WTC11 (cell line): ENCODE results near the gene UBXN2A. TPM values are rescaled to one million over a fixed set of nuclear protein-coding genes. Genes with fewer than 3 reads are reported as not detected.
A peak's percentile ranks its signal among the peaks of the same experiment; 100 is the strongest.

ENCODE experiments used
- ATAC-seq: fragments of 200-7000 bp; cut with Tn5 transposase; 2 replicates; pipeline ENCODE4 v1.10.0; 2021; ENCODE audit warnings: mild to moderate bottlenecking, moderate library complexity
- CTCF ChIA-PET: fragments of 300-600 bp; sonication (Branson Sonifier 250); formaldehyde crosslinking; loops from one replicate; lab custom pipeline; 2021; ENCODE audit warnings: antibody characterized with exemption; lab: Charles Lee
- POLR2A ChIA-PET: fragments of 350-600 bp; sonication (Branson Sonifier 250); formaldehyde crosslinking; loops from one replicate; lab custom pipeline; 2021; ENCODE audit warnings: antibody characterized with exemption; lab: Charles Lee
- DNase-seq: peaks from one replicate; pipeline ENCODE4 v3.0.0; 2021; ENCODE audit warnings: low spot score
- H3K27ac Mint-ChIP-seq: 2 replicates; pipeline ENCODE4 v1.8.0; 2021; ENCODE audit warnings: mixed read lengths
- H3K27me3 Mint-ChIP-seq: 2 replicates; pipeline ENCODE4 v1.8.0; 2021; ENCODE audit warnings: low read depth, mild to moderate bottlenecking, moderate library complexity, mixed read lengths
- H3K36me3 Mint-ChIP-seq: 2 replicates; pipeline ENCODE4 v1.8.0; 2021; ENCODE audit warnings: mixed read lengths
- H3K4me1 Mint-ChIP-seq: 2 replicates; pipeline ENCODE4 v1.8.0; 2022; ENCODE audit warnings: mixed read lengths
- H3K4me3 Mint-ChIP-seq: 2 replicates; pipeline ENCODE4 v1.8.0; 2021; ENCODE audit warnings: mild to moderate bottlenecking, moderate library complexity, mixed read lengths
- H3K9me3 Mint-ChIP-seq: 2 replicates; pipeline ENCODE4 v1.8.0; 2021; ENCODE audit warnings: mixed read lengths
- AFF4 ChIP-seq: sonication (generic); formaldehyde crosslinking; IDR thresholded peaks from 2 replicates; pipeline ENCODE4 v1.8.1; 2023; ENCODE audit warnings: mild to moderate bottlenecking, missing genetic modification reagents, borderline replicate concordance
- GABPB1 ChIP-seq: sonication (generic); formaldehyde crosslinking; IDR thresholded peaks from 2 replicates; pipeline ENCODE4 v1.8.1; 2023; ENCODE audit warnings: mild to moderate bottlenecking, missing genetic modification reagents
- KAT7 ChIP-seq: sonication (generic); formaldehyde crosslinking; IDR thresholded peaks from 2 replicates; pipeline ENCODE4 v1.8.1; 2023; ENCODE audit warnings: missing genetic modification reagents, mild to moderate bottlenecking, borderline replicate concordance
- NFE2L1 ChIP-seq: sonication (generic); formaldehyde crosslinking; IDR thresholded peaks from 2 replicates; pipeline ENCODE4 v1.8.1; 2023; ENCODE audit warnings: missing genetic modification reagents
- NFYB ChIP-seq: sonication (generic); formaldehyde crosslinking; conservative IDR thresholded peaks from 2 replicates; pipeline ENCODE4 v1.8.0; 2022; ENCODE audit warnings: low read depth, missing genetic modification reagents
- SP1 ChIP-seq: sonication (generic); formaldehyde crosslinking; conservative IDR thresholded peaks from 2 replicates; pipeline ENCODE4 v1.8.1; 2022; ENCODE audit warnings: missing genetic modification reagents
- TEAD1 ChIP-seq: sonication (generic); formaldehyde crosslinking; IDR thresholded peaks from 2 replicates; pipeline ENCODE4 v1.8.0; 2022; ENCODE audit warnings: mild to moderate bottlenecking, missing genetic modification reagents
- USF2 ChIP-seq: sonication (generic); formaldehyde crosslinking; IDR thresholded peaks from 2 replicates; pipeline ENCODE4 v1.8.1; 2023; ENCODE audit warnings: mild to moderate bottlenecking, missing genetic modification reagents, moderate library complexity
- ZNF138 ChIP-seq: sonication (generic); formaldehyde crosslinking; conservative IDR thresholded peaks from 2 replicates; pipeline ENCODE4 v1.8.1; 2022; ENCODE audit warnings: mild to moderate bottlenecking, moderate library complexity, missing genetic modification reagents
- ZNF219 ChIP-seq: sonication (generic); formaldehyde crosslinking; IDR thresholded peaks from 2 replicates; pipeline ENCODE4 v1.8.0; 2023; ENCODE audit warnings: missing genetic modification reagents, mild to moderate bottlenecking, borderline replicate concordance
- ZNF232 ChIP-seq: sonication (generic); formaldehyde crosslinking; IDR thresholded peaks from 2 replicates; pipeline ENCODE4 v1.8.0; 2022; ENCODE audit warnings: mild to moderate bottlenecking, missing genetic modification reagents
- ZNF423 ChIP-seq: fragments of 250-450 bp; sonication (Bioruptor Pico); IDR thresholded peaks from 2 replicates; pipeline ENCODE4 v2.1.2; 2022; ENCODE audit warnings: mild to moderate bottlenecking, moderate library complexity
- ZNF512 ChIP-seq: sonication (generic); formaldehyde crosslinking; IDR thresholded peaks from 2 replicates; pipeline ENCODE4 v1.8.1; 2022; ENCODE audit warnings: missing genetic modification reagents, borderline replicate concordance
- total RNA-seq: library from RNA; stranded (reverse); gene quantifications from 3 replicates; pipeline ENCODE4 v1.2.3, GENCODE V29; 2021
- TF ChIP-seq, protein P1 (sequence below): sonication (generic); formaldehyde crosslinking; IDR thresholded peaks from 2 replicates; pipeline ENCODE4 v1.8.1; 2022; ENCODE audit warnings: mild to moderate bottlenecking, moderate library complexity, missing genetic modification reagents
- TF ChIP-seq, protein P2 (sequence below): sonication (generic); formaldehyde crosslinking; IDR thresholded peaks from 2 replicates; pipeline ENCODE4 v1.8.0; 2023; ENCODE audit warnings: missing genetic modification reagents, mild to moderate bottlenecking, borderline replicate concordance

Gene UBXN2A
- total RNA-seq, 1 experiment from 2014 or later, result 16.8 TPM

DNA sequence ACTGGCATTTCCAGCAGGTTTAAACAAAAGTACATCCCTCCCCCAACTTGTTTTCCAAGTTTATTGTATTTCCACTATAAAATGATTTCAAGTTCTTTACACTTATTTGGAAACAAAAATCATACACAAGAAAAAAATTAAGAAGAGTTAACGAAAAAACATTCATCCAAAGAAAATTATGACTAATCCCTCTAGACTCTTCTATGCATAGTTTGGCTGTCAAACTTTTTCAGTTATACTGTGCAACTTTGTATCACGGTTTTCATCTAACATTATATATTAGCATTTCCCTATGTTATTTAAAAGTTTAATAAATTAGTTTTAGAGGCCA lies 106.3 kb downstream of the UBXN2A start (continued):
- TF ChIP-seq AFF4 (CRISPR knock-in tag) (no peak), NFYB (CRISPR knock-in tag) (no peak)

DNA sequence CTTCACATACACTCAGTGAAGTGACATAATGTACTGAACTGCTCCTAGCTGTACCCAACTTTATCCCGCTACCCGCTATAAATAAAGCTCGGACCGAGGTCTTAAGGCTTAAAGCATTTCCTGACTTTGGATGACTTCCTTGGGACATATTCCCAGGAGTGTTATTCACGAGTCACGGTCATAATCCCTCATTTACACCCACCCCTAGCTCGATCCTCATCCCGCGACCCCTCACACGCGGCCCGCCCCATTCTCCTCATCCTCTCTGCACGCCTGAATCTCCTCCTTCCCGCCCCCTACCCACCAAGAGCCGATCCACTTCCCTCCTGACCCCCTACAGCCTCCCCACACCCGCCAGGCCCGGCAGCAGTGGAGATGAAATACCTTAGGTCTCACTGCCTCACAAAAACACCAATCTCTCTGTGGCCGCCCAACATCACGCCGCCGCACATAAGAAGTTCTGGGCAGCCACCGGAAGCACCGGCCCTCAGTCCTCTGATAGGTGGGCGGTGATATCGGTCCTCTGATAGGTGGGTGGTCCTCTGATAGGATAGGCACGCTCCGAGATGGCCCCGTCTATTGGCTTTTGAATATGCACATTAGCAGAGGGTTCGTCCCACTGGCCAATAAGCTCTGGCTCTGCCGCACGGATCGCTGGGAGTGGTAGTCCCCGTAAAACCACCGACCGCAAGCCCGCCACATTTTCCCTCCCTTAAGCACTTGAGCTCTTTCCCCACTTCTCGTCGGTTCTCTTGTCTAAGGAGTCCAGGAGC lies 106.9 kb downstream of the UBXN2A start, which contains the start of gene WDCP:
Gene WDCP (minus strand): TSS at position 462 of the 773 bp plus-strand sequence. CDS start 7,897 bp downstream, outside the sequence.
- peak; percentile 94 for DNase-seq
- ChIA-PET POLR2A (interaction anchor here (0.6 to 1.8 kb wide), 9 partner anchors 10 to 300 kb away, joined by 3 to 29 read pairs (median 4); partner anchors contain the start of genes ATAD2B, SF3B6 and TP53I3), CTCF (interaction anchor here (0.9 to 1.8 kb wide), 11 partner anchors 14 to 245 kb away, joined by 3 to 17 read pairs (median 6); partner anchors contain the start of genes ATAD2B and TP53I3)
- no peaks in the 10 kb centered on the region for H3K27me3 Mint-ChIP-seq
- peak within 1 kb of the TSS; percentile 92 for H3K27ac Mint-ChIP-seq
- H3K4me3 Mint-ChIP-seq, result peak within 1 kb of the TSS; percentile 97
- peak; percentile 93 for ATAC-seq
- peaks cover 26% of the 10 kb centered on the region for H3K4me1 Mint-ChIP-seq
- H3K36me3 Mint-ChIP-seq, result 0 out of 2 replicates have a peak, but pooled peaks cover 3% of the 10 kb centered on the region
- TF ChIP-seq ZNF232 (CRISPR knock-in tag) (0 out of 2 replicates have a peak, but pooled peaks have one; percentile 42), NFE2L1 (CRISPR knock-in tag) (peak; percentile 44; the same call in 1 of the 2 replicates), ZNF138 (CRISPR knock-in tag) (no peak), SP1 (CRISPR knock-in tag) (peak; percentile 63), USF2 (CRISPR knock-in tag) (no peak), ZNF219 (CRISPR knock-in tag) (no peak), ZNF512 (CRISPR knock-in tag) (no peak), GABPB1 (CRISPR knock-in tag) (peak; percentile 44; the same call in 1 of the 2 replicates), NFYB (CRISPR knock-in tag) (peak; percentile 92), KAT7 (CRISPR knock-in tag) (no peak), ZNF423 (CRISPR knock-in tag) (no peak), TEAD1 (CRISPR knock-in tag) (peak; percentile 80; the same call in 1 of the 2 replicates)
- TF ChIP-seq, protein P1, sequence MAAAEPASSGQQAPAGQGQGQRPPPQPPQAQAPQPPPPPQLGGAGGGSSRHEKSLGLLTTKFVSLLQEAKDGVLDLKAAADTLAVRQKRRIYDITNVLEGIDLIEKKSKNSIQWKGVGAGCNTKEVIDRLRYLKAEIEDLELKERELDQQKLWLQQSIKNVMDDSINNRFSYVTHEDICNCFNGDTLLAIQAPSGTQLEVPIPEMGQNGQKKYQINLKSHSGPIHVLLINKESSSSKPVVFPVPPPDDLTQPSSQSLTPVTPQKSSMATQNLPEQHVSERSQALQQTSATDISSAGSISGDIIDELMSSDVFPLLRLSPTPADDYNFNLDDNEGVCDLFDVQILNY, result 0 out of 2 replicates have a peak, but pooled peaks have one; percentile 43
- TF ChIP-seq, protein P2, sequence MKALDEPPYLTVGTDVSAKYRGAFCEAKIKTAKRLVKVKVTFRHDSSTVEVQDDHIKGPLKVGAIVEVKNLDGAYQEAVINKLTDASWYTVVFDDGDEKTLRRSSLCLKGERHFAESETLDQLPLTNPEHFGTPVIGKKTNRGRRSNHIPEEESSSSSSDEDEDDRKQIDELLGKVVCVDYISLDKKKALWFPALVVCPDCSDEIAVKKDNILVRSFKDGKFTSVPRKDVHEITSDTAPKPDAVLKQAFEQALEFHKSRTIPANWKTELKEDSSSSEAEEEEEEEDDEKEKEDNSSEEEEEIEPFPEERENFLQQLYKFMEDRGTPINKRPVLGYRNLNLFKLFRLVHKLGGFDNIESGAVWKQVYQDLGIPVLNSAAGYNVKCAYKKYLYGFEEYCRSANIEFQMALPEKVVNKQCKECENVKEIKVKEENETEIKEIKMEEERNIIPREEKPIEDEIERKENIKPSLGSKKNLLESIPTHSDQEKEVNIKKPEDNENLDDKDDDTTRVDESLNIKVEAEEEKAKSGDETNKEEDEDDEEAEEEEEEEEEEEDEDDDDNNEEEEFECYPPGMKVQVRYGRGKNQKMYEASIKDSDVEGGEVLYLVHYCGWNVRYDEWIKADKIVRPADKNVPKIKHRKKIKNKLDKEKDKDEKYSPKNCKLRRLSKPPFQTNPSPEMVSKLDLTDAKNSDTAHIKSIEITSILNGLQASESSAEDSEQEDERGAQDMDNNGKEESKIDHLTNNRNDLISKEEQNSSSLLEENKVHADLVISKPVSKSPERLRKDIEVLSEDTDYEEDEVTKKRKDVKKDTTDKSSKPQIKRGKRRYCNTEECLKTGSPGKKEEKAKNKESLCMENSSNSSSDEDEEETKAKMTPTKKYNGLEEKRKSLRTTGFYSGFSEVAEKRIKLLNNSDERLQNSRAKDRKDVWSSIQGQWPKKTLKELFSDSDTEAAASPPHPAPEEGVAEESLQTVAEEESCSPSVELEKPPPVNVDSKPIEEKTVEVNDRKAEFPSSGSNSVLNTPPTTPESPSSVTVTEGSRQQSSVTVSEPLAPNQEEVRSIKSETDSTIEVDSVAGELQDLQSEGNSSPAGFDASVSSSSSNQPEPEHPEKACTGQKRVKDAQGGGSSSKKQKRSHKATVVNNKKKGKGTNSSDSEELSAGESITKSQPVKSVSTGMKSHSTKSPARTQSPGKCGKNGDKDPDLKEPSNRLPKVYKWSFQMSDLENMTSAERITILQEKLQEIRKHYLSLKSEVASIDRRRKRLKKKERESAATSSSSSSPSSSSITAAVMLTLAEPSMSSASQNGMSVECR, result peak; percentile 44; the same call in 1 of the 2 replicates
- no peaks in the 10 kb centered on the region for H3K9me3 Mint-ChIP-seq
